ENCODE results near the gene DOK7.

Gene DOK7

GRCh38 chr4:3471886-3472285 is 8.8 kb downstream of the DOK7 start:
- no peak overlapping the region for H3K4me3 ChIP-seq (ENCODE audit: low read depth, low read length)
- TF ChIP-seq CTCF (conservative IDR thresholded peaks at IDR 0.05; ENCODE audit: low read depth, low read length) = no peak
- no peak for DNase-seq (ENCODE audit: low read depth)

DNA sequence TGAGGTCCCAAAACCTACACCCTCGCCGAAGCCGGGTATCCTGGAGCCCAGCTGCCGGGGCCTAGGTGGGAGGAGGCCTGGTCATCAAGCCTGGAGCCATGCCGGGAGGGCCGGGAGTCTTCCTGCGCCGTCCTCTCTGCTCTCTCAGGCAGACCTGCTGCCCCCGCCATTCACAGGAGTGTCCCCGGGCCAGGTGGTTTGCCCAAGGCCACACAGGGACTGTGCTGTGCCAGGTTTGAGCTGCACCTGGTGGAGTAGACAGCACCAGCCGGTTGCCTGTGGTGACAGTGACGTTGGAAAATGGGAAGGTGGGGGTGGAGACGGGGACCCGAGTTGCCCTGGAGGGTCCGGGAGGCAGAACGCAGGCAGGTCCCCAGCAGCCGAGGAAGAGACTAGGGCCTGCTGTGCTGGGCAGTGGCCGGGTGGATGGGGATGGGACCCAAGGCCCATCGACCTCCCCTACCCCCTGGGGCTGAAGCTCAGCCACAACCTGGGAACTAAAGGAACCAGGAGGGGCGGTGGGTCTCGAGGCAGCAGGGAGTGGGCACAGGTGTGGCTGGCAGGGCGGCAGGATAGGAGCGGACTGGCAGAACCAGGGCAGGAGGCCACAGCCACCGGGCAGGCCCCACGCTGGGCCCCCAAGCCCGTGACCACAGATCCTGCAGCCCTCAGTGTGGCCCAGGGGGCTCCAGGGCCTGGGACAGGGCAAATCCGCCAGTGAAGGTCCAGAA is 9.5 kb downstream of the DOK7 start:
- no peak for TF ChIP-seq CTCF (conservative IDR thresholded peaks at IDR 0.05; ENCODE audit: low read depth, low read length)
- no peak for DNase-seq (ENCODE audit: low read depth)
- H3K4me3 ChIP-seq (ENCODE audit: low read depth, low read length) = no peak overlapping the region

DNA sequence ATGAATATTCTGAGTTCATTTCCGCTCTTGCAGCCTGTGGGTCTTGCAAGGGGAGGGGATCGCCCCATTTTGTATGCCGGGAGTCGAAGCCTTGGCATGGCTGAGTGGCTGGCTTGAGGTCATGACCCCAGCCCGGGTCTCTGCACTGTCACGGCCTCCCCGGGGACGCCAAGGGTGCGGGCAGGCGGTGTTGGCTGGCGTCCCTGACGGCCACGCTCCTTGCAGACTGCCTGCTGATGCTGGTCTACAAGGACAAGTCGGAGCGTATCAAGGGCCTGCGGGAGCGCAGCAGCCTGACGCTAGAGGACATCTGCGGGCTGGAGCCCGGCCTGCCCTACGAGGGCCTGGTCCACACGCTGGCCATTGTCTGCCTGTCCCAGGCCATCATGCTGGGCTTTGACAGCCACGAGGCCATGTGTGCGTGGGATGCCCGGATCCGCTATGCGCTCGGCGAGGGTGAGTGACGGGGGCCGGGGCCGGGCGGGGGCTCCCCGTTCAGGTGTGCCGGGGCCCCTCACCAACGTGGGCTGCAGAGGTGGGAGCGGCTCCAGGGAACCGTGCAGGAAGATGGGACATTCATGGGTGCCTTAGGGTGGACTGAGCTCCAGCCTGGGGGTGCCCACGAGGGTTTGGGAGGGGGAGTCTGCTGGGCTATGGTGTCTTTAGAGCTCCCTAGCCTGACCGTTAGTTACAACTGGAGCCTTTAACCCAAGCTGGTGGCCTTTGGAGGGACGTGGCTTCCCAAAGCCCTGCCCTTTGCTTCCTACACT is 10.3 kb downstream of the DOK7 start:
- no peak for TF ChIP-seq CTCF (conservative IDR thresholded peaks at IDR 0.05; ENCODE audit: low read depth, low read length)
- H3K4me3 ChIP-seq (ENCODE audit: low read depth, low read length) = no peak overlapping the region
- no peak for DNase-seq (ENCODE audit: low read depth)

DNA sequence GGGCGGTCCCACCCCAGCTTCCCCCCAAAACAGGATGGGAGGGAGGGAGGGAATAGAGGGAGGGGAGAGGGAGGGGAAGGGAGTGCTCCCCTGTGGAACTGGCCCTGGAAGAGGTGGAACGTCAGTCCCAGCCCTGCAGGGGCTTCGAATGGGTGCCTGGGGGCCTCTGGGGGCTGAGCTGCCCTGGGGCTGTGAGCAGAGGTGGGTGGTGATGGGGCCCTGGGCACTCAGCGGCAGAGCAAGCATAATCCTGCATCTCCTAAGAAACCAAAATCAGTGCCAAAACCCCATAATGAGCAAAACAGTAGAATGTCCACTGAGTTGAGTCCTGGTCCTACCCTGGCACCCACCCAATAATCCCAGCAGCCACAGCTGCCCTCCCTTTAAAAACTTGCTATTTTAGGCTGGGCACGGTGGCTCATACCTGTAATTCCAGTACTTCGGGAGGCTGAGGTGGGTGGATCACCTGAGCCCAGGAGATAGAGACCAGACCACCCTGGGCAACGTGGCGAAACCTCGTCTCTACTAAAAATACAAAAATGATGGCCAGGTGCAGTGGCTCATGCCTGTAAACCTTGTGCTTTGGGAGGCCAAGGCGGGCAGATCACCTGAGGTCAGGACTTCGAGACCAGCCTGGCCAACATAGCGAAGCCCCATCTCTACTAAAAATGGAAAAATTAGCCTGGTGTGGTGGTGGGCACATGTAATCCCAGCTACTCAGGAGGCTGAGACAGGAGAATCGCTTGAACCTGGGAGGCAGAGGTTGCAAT is 11.1 kb downstream of the DOK7 start:
- DNase-seq (ENCODE audit: low read depth) = no peak
- no peak for TF ChIP-seq CTCF (conservative IDR thresholded peaks at IDR 0.05; ENCODE audit: low read depth, low read length)
- H3K4me3 ChIP-seq (ENCODE audit: low read depth, low read length) = no peak overlapping the region

DNA sequence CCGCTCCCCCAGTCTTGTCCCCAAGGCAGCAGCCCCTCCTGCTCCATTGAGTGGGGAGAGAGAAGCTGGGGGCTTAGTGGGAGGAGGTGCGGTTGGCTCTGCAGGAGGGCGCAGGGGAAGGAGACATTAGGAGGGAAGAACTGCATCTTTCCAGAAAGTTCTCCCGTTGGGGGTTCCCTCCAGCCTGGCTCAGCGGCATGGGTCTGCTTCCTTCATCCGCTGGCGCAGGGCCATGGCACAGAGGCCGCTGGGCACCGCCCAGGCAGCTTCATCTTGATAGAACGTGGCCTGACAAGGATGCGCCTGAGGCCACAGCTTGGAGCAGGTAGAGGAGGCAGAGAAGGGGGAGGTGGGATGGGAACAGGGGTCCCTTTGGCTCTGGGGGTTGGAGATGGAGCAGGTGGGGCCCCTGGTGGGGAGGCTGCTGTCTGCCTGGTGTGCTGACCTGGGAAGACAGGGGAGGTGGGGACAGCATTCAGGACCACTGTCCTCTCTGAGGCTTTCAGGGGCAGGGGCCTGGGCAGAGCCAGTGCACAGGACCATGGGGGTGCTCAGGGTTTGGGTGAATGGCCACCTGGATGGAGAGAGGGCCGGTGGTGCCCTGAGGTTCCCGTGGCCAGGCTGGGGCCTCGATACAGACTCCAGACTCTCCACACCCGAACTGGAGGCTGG is 12.1 kb downstream of the DOK7 start:
- no peak for DNase-seq (ENCODE audit: low read depth)
- H3K4me3 ChIP-seq (ENCODE audit: low read depth, low read length) = no peak overlapping the region
- no peak for TF ChIP-seq CTCF (conservative IDR thresholded peaks at IDR 0.05; ENCODE audit: low read depth, low read length)

- DNase-seq (ENCODE audit: low read depth) = no peak
- TF ChIP-seq CTCF (conservative IDR thresholded peaks at IDR 0.05; ENCODE audit: low read depth, low read length) = no peak
- no peak overlapping the region for H3K4me3 ChIP-seq (ENCODE audit: low read depth, low read length)
Observed at GRCh38 chr4:3475713-3476260, 12.7 kb downstream of the DOK7 start.
